Mucosa of stomach (tissue), 1 donor: ENCODE results near the gene PITX1.
"Not testable (repeated sequence)": the region's sequence is repeated elsewhere in the genome, so short reads cannot be mapped to it uniquely, and the experiment has no call there.

Source experiments
- H3K27me3 ChIP-seq: one replicate; pipeline ENCODE4 v1.7.0; 2013; ENCODE audit warnings: mild to moderate bottlenecking, low read length; ENCODE audit not compliant: control insufficient read depth, insufficient read depth
- H3K36me3 ChIP-seq: one replicate; pipeline ENCODE4 v1.7.0; 2013; ENCODE audit warnings: low read length; ENCODE audit not compliant: control insufficient read depth, insufficient read depth
- H3K4me1 ChIP-seq: one replicate; pipeline ENCODE4 v1.7.0; 2013; ENCODE audit warnings: mild to moderate bottlenecking, low read length; ENCODE audit not compliant: control insufficient read depth, insufficient read depth
- H3K4me3 ChIP-seq: one replicate; pipeline ENCODE4 v1.7.0; 2013; ENCODE audit warnings: low read length
- H3K9ac ChIP-seq: one replicate; pipeline ENCODE4 v1.7.0; 2013; ENCODE audit warnings: mild to moderate bottlenecking, low read length, moderate library complexity
- H3K9me3 ChIP-seq: one replicate; pipeline ENCODE4 v1.7.0; 2013; ENCODE audit warnings: mild to moderate bottlenecking, low read length, moderate library complexity; ENCODE audit not compliant: control insufficient read depth
- donor health status: Pancreatic carcinoma.

The PITX1 gene

GRCh38 chr5:134990183-134990582, 43.8 kb downstream of the PITX1 start:
- not testable (repeated sequence) for H3K4me1 ChIP-seq, H3K36me3 ChIP-seq, H3K9me3 ChIP-seq, H3K4me3 ChIP-seq, H3K27me3 ChIP-seq, H3K9ac ChIP-seq

DNA sequence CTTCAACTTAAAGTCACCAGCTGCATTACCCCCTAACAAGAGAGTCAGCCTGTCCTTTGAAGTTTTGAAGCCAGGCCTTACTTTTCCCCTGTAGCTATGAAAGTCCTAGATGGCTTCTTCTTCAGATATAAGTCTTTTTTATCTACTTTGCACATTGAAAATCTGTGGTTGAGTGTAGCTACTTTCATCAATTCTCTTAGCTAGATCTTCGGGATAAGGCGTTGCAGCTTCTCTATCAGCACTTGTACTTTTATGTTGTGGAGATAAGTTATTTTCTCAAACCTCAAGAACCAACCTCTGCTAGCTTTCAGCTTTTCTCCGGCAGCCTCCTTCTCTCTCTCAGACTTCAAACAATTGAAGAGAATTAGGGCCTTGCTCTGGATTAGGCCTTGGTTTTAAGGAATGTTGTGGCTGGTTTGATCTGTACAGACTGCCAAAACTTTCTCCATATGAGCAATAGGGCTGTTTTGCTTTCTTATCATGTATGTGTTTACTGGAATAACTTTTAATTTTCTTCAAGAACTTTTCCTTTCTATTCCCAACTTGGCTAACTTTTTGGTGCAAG, 44.7 kb downstream of the PITX1 start:
- Histone ChIP-seq H3K4me1 (no peaks in the 10 kb centered on the region), H3K9me3 (no peaks in the 10 kb centered on the region), H3K27me3 (no peaks in the 10 kb centered on the region), H3K9ac (no peak overlapping the region), H3K36me3 (no peaks in the 10 kb centered on the region), H3K4me3 (no peak overlapping the region)

DNA sequence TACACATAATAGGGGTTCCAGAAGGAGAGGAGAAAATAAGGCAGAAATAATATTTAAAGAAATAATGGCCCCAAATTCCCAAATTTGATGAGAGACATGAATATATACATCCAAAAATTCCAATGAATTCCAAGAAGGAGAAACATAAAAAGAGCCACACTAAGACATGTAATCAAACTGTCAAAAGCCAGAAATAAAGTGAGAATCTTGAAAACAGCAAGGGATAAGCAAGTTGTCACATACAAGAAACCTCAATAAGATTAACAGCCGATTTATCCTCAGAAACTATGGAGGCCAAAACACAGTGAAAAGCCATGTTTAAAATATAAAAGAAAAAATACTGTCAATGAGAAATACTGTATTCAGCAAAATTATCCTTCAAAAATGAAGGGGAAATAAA, 51.8 kb downstream of the PITX1 start:
- H3K9ac ChIP-seq, result no peak overlapping the region
- no peaks in the 10 kb centered on the region for H3K36me3 ChIP-seq
- no peaks in the 10 kb centered on the region for H3K4me1 ChIP-seq
- no peaks in the 10 kb centered on the region for H3K9me3 ChIP-seq
- no peak overlapping the region for H3K4me3 ChIP-seq
- H3K27me3 ChIP-seq, result no peaks in the 10 kb centered on the region

- no peaks in the 10 kb centered on the region for H3K36me3 ChIP-seq
- no peaks in the 10 kb centered on the region for H3K9me3 ChIP-seq
Measured at GRCh38 chr5:134979416-134979815, 54.6 kb downstream of the PITX1 start.

More at GRCh38 chr5:134979416-134979815, 54.6 kb downstream of the PITX1 start:
- Histone ChIP-seq H3K4me3 (no peak overlapping the region), H3K9ac (no peak overlapping the region), H3K4me1 (no peaks in the 10 kb centered on the region), H3K27me3 (no peaks in the 10 kb centered on the region)
